Astrocyte (in vitro differentiated cells and primary cell): Measurements from ENCODE around the gene GNG2. TPM values are rescaled to one million over a fixed set of nuclear protein-coding genes. Genes with fewer than 3 reads are reported as not detected.

Source experiments
- DNase-seq: peaks from one replicate; pipeline ENCODE4 v3.0.0-alpha.2; 2010; ENCODE audit warnings: low read depth
- FAIRE-seq: peaks from 2 replicates; lab custom pipeline; 2011; peaks lifted over from hg19 to GRCh38; lab: Jason Lieb, UNC
- H2AFZ ChIP-seq: 2 replicates; pipeline ENCODE4 v1.6.0; 2012; ENCODE audit warnings: low read depth, low read length, inconsistent platforms
- H3K27ac ChIP-seq: 2 replicates; pipeline ENCODE4 v1.5.1; 2011; ENCODE audit warnings: low read depth, low read length, inconsistent platforms
- H3K27me3 ChIP-seq: 2 replicates; pipeline ENCODE4 v1.6.0; 2011; ENCODE audit warnings: low read length, inconsistent platforms; ENCODE audit not compliant: insufficient read depth
- H3K36me3 ChIP-seq: 2 replicates; pipeline ENCODE4 v1.5.1; 2011; ENCODE audit warnings: low read length, inconsistent platforms; ENCODE audit not compliant: insufficient read depth
- H3K4me1 ChIP-seq: 2 replicates; pipeline ENCODE4 v1.5.1; 2011; ENCODE audit warnings: low read length, inconsistent platforms; ENCODE audit not compliant: insufficient read depth
- H3K4me2 ChIP-seq: 2 replicates; pipeline ENCODE4 v1.6.0; 2012; ENCODE audit warnings: low read length, inconsistent platforms
- H3K4me3 ChIP-seq: 2 replicates; pipeline ENCODE4 v1.5.1; 2011; ENCODE audit warnings: low read depth, mild to moderate bottlenecking, low read length, inconsistent platforms; ENCODE audit not compliant: insufficient read depth
- H3K79me2 ChIP-seq: 2 replicates; pipeline ENCODE4 v1.6.0; 2012; ENCODE audit warnings: mild to moderate bottlenecking, low read length, inconsistent platforms; ENCODE audit not compliant: insufficient read depth
- H3K9ac ChIP-seq: 2 replicates; pipeline ENCODE4 v1.6.0; 2012; ENCODE audit warnings: mild to moderate bottlenecking, low read length, inconsistent platforms
- H3K9me3 ChIP-seq: 2 replicates; pipeline ENCODE4 v1.5.1; 2012; ENCODE audit warnings: low read depth, mild to moderate bottlenecking, low read length, inconsistent platforms; ENCODE audit not compliant: insufficient read depth
- H4K20me1 ChIP-seq: 2 replicates; pipeline ENCODE4 v1.6.0; 2012; ENCODE audit warnings: low read length, inconsistent platforms; ENCODE audit not compliant: insufficient read depth
- H3K27ac Mint-ChIP-seq: one replicate; pipeline ENCODE4 v1.8.0; 2021; ENCODE audit warnings: mild to moderate bottlenecking, mixed read lengths; ENCODE audit not compliant: unreplicated experiment
- H3K27me3 Mint-ChIP-seq: one replicate; pipeline ENCODE4 v1.8.0; 2021; ENCODE audit warnings: low read depth, mixed read lengths; ENCODE audit not compliant: unreplicated experiment
- H3K36me3 Mint-ChIP-seq: one replicate; pipeline ENCODE4 v1.8.0; 2021; ENCODE audit warnings: low read depth, mixed read lengths; ENCODE audit not compliant: unreplicated experiment
- H3K4me1 Mint-ChIP-seq: one replicate; pipeline ENCODE4 v1.8.0; 2021; ENCODE audit warnings: low read depth, mixed read lengths; ENCODE audit not compliant: unreplicated experiment
- H3K4me3 Mint-ChIP-seq: one replicate; pipeline ENCODE4 v1.8.0; 2021; ENCODE audit warnings: mild to moderate bottlenecking, moderate library complexity, mixed read lengths; ENCODE audit not compliant: unreplicated experiment
- H3K9me3 Mint-ChIP-seq: one replicate; pipeline ENCODE4 v1.8.0; 2021; ENCODE audit warnings: mild to moderate bottlenecking, mixed read lengths; ENCODE audit not compliant: unreplicated experiment
- CTCF ChIP-seq: IDR thresholded peaks from 2 replicates; pipeline ENCODE4 v1.5.1; 2011; ENCODE audit warnings: low read depth, mild to moderate bottlenecking, inconsistent platforms, low read length, moderate library complexity; ENCODE audit not compliant: insufficient read depth
- EZH2 ChIP-seq: IDR thresholded peaks from 2 replicates; pipeline ENCODE4 v1.6.1; 2012; ENCODE audit warnings: mild to moderate bottlenecking, low read length, inconsistent platforms; ENCODE audit not compliant: insufficient read depth
- total RNA-seq: library from RNA; stranded (reverse); gene quantifications from 2 replicates; pipeline ENCODE4 v1.2.1, GENCODE V29; 2021

The GNG2 gene
- total RNA-seq, 1 donor from 2014 or later, result 7.3 TPM

- Mint-ChIP-seq H3K9me3 (peaks cover 4% of the 10 kb centered on the region), H3K36me3 (peaks cover 2% of the 10 kb centered on the region)
Observed at GRCh38 chr14:51950007-51950406, 89.6 kb downstream of the GNG2 start.

GRCh38 chr14:51951656-51952055 lies 91.2 kb downstream of the GNG2 start:
- no peaks in the 10 kb centered on the region for H3K9me3 ChIP-seq
- no peak overlapping the region for H3K4me2 ChIP-seq
- H4K20me1 ChIP-seq, result no peaks in the 10 kb centered on the region
- H3K9ac ChIP-seq, result no peak overlapping the region
- Mint-ChIP-seq H3K9me3 (no peaks in the 10 kb centered on the region), H3K4me3 (no peak overlapping the region), H3K27me3 (no peaks in the 10 kb centered on the region), H3K36me3 (peaks cover 2% of the 10 kb centered on the region), H3K27ac (no peak overlapping the region), H3K4me1 (no peaks in the 10 kb centered on the region)
- TF ChIP-seq CTCF (no peak), EZH2 (no peak)
- no peak overlapping the region for H2AFZ ChIP-seq
- no peaks in the 10 kb centered on the region for H3K27me3 ChIP-seq
- FAIRE-seq (no peak), DNase-seq (no peak)
- H3K4me1 ChIP-seq, result no peaks in the 10 kb centered on the region
- no peaks in the 10 kb centered on the region for H3K79me2 ChIP-seq
- H3K36me3 ChIP-seq, result no peaks in the 10 kb centered on the region
- H3K27ac ChIP-seq, result no peak overlapping the region
- H3K4me3 ChIP-seq, result no peak overlapping the region

More at GRCh38 chr14:51950007-51950406, 89.6 kb downstream of the GNG2 start:
- H3K4me1 ChIP-seq, result no peaks in the 10 kb centered on the region
- H3K4me2 ChIP-seq, result no peak overlapping the region
- H3K79me2 ChIP-seq, result no peaks in the 10 kb centered on the region
- no peak overlapping the region for H3K4me3 ChIP-seq
- no peak overlapping the region for H3K27ac ChIP-seq
- no peak overlapping the region for H3K27ac Mint-ChIP-seq
- DNase-seq (no peak), FAIRE-seq (no peak)
- no peaks in the 10 kb centered on the region for H3K4me1 Mint-ChIP-seq
- no peaks in the 10 kb centered on the region for H3K27me3 Mint-ChIP-seq
- H3K36me3 ChIP-seq, result no peaks in the 10 kb centered on the region
- H3K27me3 ChIP-seq, result no peaks in the 10 kb centered on the region
- H3K4me3 Mint-ChIP-seq, result no peak overlapping the region
- no peak overlapping the region for H2AFZ ChIP-seq
- TF ChIP-seq EZH2 (no peak), CTCF (no peak)
- no peak overlapping the region for H3K9ac ChIP-seq
- H4K20me1 ChIP-seq, result no peaks in the 10 kb centered on the region
- H3K9me3 ChIP-seq, result no peaks in the 10 kb centered on the region

GRCh38 chr14:51954031-51954430 lies 93.6 kb downstream of the GNG2 start:
- no peak overlapping the region for H2AFZ ChIP-seq
- no peaks in the 10 kb centered on the region for H3K4me1 ChIP-seq
- no peak overlapping the region for H3K4me3 ChIP-seq
- TF ChIP-seq EZH2 (no peak), CTCF (no peak)
- H3K79me2 ChIP-seq, result no peaks in the 10 kb centered on the region
- H3K27me3 Mint-ChIP-seq, result no peaks in the 10 kb centered on the region
- no peak overlapping the region for H3K27ac ChIP-seq
- H3K4me1 Mint-ChIP-seq, result no peaks in the 10 kb centered on the region
- no peak overlapping the region for H3K4me3 Mint-ChIP-seq
- H3K27ac Mint-ChIP-seq, result no peak overlapping the region
- H4K20me1 ChIP-seq, result no peaks in the 10 kb centered on the region
- H3K9me3 ChIP-seq, result peaks cover 7% of the 10 kb centered on the region
- H3K4me2 ChIP-seq, result no peak overlapping the region
- H3K9me3 Mint-ChIP-seq, result peaks cover 8% of the 10 kb centered on the region
- no peak for FAIRE-seq
- no peak overlapping the region for H3K9ac ChIP-seq
- no peak for DNase-seq
- no peaks in the 10 kb centered on the region for H3K27me3 ChIP-seq
- H3K36me3 ChIP-seq, result no peaks in the 10 kb centered on the region
- peaks cover 8% of the 10 kb centered on the region for H3K36me3 Mint-ChIP-seq
